GM18873 (cell line): ENCODE measurements around the gene GABARAP.
A peak's percentile ranks its signal among the peaks of the same experiment; 100 is the strongest.

ENCODE experiments used
- ATAC-seq: cut with Tn5 transposase; IDR thresholded peaks from one replicate; pipeline ENCODE4 v1.9.1; 2021; ENCODE audit warnings: mild to moderate bottlenecking, moderate library complexity, moderate number of reproducible peaks; ENCODE audit not compliant: unreplicated experiment, low FRiP score

The GABARAP gene

DNA sequence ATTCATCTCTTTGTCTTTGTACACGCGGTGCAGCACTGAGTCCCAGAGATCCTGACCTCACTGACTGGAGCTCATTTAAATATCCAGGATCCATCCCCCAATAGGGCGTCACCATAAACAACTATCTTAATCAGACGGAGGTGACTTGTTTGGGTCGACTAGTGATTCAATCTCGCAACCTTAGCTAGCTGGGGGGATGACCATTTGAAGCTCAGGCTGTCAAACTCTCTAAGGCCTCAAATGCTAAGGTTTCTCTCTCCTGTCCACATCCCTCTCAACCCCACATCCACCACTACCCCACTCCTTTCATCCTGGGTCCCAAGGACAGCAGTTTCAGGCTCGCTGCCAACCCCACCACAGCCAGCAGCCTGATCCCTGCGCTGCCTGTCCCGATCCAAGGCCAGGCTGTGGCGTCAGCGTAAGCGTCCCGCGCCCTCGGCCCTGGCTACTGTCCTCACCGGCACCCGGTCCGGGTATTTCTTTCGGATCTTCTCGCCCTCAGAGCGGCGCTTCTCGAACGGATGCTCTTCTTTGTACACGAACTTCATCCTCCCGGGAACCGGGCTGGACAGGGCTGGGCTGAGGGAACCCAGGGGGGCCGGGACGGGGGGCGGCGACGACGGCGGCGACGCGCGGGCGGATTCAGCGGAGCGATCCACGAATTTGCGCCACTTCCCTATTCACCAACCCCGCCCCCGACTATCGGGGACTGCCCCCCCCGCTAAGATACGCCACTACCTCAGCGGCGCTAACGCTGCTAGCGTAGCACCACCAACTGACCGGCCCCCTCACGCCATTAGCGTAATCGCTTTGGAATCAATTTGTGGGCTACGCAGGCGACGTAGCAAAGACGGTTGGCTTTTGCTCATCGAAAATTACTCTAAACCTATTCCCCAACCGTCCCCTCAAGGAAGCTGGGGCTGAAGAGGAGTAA, at the start of gene GABARAP:
GABARAP (minus strand) TSS at position 667 of the 934 bp plus-strand sequence; CDS start at position 548, 119 bp downstream.
- ATAC-seq: peak; percentile 31

DNA sequence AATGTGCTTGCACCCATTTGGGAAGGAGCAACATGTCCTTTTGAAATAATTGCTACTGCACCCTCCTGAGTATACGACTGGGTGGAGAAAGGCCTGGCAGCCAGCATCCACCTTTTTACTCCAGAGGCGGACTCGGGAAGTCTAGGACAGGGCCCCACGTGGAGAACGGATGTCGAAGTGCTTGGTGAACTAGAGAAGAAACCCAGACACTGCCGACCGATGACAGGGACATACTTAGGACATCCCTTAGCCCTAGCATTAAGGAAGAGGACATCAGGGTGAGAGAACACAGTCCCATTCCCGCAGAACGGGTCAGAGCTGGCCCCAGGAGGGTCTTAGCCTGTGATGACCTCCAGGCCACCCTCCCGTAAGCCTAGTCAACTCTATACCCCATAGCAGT, 48.4 kb upstream of the GABARAP start:
- ATAC-seq: no peak

DNA sequence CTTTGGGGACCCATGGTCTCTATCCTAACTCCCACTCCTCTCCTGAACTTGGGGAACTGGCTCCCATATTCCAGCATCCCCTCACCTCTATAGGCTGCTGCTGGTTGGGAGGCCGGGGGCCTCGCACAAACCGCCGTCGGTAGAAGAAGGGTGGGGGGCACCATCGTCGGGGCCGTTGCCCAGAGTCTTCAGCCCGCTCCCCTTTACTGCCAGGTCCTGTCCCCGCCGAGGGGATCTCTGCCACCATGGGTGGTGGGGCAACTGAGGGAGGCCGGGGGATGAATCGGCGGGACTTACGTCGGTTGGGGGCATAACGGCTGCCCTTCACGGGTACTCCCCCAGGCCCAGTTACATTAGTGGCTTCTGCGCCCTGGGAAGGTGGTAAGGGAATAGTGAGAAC, 47.9 kb upstream of the GABARAP start:
- no peak for ATAC-seq

DNA sequence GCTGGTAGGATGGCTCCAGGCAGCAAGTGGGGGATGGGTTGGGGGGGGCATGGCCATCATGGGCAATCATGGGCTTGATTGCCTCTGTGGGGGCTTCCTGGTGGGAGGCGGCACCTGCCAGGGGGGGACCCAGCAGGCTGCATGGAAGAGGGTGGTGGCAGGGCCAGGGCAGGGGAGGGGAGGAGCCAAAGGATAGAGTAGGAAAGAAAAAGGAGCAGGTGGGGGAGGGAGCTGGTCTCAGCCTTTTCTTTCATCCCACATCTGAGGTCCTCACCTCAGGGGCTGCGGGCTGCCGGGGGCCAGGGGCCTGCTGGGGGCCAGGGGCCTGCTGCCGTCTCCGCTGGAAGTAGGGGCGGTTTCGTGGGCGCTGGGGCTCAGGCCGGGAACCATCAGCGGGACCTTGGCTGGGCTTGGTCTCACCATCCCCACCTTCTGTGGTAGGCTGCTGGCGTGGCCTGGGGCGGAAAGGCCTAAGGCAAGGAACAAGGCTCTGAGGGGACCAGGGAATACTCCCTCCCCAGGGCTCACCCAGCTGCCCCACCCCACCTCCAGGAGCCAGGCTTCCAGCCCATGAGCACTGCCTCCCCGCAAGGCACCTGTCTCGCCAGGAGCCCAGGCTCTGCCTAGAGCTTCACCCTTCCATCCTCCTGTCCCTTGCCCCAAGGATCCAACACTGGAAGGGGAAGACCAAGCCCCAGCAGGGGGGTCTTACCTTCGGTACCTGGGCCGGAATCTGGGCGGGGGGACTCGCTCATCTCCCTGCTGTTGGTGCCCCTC, 47.2 kb upstream of the GABARAP start:
- no peak for ATAC-seq

DNA sequence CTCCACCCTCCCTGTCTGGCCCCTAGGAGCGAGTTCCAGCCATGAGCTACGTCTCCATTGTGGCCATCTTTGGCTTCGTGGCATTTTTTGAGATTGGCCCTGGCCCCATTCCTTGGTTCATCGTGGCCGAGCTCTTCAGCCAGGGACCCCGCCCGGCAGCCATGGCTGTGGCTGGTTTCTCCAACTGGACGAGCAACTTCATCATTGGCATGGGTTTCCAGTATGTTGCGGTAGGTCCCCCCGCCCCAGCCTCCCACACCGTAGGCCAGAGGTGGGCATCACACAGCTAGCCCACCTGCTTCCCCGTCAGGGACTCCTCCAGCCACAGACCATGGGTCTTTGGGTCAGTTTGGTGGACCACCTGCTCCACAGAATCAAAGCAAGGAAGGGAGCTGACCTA, 43.4 kb upstream of the GABARAP start:
- ATAC-seq: no peak

DNA sequence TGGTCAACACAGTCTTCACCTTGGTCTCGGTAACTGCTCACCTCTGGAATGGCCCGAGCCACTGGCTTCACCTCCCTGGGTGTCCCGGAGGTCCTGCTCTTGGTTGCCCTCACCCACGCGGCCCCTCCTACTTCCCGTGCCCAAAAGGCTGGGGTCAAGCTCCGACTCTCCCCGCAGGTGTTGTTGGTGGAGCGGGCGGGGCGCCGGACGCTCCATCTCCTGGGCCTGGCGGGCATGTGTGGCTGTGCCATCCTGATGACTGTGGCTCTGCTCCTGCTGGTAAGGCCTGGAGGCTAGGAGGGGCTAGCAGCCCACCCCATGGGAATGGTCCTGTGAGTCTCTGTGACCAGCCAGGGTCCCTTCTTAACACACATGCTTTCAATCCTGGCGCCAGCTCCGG, 42.7 kb upstream of the GABARAP start:
- ATAC-seq: no peak

DNA sequence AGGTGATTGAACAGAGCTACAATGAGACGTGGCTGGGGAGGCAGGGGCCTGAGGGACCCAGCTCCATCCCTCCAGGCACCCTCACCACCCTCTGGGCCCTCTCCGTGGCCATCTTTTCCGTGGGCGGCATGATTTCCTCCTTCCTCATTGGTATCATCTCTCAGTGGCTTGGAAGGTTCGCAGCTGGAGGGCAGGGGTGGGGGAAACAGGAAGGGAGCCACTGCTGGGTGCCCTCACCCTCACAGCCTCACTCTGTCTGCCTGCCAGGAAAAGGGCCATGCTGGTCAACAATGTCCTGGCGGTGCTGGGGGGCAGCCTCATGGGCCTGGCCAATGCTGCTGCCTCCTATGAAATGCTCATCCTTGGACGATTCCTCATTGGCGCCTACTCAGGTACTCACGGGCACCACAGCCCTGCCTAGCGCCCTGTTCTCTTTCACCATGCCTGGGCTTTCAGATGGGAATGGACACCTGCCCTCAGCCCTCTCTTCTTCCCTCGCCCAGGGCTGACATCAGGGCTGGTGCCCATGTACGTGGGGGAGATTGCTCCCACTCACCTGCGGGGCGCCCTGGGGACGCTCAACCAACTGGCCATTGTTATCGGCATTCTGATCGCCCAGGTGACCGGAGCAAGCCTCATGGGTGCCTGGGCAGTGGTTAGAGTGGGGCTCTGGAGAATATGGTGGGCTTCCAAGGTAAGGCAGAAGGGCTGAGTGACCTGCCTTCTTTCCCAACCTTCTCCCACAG, 41.4 kb upstream of the GABARAP start:
- ATAC-seq: no peak

DNA sequence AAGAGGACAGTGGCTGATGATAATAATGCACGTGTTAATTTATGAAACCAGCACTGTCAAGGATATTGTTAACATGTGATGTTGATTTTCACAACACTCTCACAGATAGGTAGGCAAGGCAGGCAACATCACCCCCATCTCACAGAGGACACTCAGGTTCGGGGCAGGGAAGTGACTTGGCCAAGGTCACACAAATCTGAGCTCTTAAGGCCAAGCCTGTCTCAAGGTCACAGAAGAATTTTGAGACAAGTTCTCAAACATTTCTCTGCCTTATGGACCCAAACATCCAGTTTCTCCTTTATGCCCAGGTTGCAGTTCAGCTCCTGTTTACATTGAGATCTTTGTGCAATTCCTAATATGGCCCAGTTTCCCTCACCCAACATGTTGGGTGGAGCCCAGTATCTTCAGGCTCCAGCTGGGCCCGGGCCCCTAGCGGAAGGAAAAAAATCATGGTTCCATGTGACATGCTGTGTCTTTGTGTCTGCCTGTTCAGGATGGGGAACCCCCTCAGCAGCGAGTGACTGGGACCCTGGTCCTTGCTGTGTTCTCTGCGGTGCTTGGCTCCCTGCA, 40.6 kb upstream of the GABARAP start:
- ATAC-seq: no peak

DNA sequence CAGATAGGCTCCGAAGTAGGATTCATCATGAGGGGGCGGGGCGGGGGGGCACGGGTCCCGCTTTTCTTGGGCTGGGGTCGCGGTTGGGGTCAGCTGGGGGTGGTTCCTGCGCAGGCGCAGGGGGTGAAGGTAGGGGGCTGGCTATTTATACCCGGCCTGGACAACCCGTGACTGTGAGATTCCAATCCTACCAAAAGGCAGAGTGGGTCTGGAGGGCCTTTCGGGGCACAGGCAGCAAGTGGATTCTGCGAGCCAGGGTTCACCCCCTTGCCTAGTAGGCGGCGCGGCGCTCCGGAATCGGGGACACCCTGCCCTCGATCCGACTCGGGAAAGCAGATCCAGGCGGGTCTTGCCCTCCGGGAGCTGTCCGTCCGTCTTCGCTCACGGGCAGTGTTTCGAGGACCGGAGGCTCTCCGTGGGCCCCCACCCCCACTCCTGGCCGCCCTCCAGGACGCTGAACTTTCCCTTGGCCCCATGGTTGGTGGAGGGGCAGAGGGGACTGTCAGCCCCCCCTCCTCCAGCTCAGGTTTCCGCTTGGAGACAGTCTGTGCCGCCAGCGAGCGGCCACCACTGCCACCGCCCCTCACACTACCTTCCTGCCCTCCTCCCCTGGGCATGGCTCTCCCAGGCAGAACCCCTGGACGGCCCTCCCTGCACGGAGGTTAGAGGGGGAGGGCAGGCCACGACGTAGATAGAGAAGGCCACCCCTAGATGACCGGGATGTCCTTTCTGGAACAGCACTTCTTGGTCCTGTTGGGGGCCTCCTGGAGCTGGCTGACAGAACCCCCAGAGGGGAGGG, 39.9 kb upstream of the GABARAP start:
- no peak for ATAC-seq

DNA sequence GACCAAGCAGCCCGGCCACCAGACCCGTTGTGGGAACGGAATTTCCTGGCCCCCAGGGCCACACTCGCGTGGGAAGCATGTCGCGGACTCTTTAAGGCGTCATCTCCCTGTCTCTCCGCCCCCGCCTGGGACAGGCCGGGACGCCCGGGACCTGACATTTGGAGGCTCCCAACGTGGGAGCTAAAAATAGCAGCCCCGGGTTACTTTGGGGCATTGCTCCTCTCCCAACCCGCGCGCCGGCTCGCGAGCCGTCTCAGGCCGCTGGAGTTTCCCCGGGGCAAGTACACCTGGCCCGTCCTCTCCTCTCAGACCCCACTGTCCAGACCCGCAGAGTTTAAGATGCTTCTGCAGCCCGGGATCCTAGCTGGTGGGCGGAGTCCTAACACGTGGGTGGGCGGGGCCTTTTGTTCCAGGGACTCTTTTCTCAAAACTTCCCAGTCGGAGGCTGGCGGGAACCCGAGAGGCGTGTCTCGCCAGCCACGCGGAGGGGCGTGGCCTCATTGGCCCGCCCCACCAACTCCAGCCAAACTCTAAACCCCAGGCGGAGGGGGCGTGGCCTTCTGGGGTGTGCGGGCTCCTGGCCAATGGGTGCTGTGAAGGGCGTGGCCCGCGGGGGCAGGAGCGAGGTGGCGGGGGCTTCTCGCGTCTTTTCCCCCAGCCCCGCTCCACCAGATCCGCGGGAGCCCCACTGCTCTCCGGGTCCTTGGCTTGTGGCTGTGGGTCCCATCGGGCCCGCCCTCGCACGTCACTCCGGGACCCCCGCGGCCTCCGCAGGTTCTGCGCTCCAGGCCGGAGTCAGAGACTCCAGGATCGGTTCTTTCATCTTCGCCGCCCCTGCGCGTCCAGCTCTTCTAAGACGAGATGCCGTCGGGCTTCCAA, 39.1 kb upstream of the GABARAP start, which contains the start of gene SLC2A4:
SLC2A4 (plus strand) TSS at position 645 of the 879 bp plus-strand sequence; CDS start at position 862, 217 bp downstream.
- no peak for ATAC-seq

DNA sequence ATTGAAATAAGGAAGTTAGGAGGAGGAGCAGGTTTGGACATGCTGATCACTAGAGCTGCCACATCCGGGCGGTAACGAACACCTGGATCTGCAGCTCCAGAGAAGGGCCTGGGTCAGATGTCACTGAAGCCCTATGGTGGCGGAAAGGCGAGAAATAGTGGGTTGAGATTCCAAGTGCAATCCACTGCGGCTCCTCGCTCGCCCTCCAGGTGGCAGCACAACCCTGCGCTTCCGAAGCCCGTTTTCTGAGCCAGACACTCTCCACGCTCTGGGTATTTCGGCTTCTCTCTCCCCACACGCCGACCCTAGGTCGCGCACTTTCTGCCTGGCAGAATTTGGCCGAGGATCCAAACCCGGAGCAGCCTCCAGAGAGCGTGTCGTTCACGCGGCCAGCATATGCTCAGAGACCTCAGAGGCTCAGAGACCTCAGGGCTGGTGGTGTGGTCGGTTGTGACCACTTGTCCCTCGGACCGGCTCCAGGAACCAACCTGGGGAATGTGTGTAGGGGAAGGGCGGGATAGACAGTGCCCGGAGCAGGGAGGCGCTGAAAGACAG, 38.3 kb upstream of the GABARAP start:
- ATAC-seq: peak; percentile 50

DNA sequence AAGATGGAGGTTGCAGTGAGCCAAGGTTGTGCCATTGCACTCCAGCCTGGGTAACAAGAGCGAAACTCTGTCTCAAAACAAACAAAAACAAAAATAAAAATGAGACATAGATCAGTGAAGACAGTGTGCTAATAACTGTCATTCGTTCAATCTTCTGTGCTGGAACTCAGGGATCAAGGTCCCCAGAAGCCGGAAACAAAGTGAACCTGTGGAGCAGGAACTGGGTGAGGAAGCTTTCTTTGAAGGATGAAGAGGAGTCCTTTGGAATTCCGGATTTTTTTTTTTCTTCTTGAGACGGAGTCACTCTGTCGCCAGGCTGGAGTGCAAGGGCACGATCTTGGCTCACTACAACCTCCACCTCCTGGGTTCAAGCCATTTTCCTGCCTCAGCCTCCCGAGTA, 37.2 kb upstream of the GABARAP start:
- ATAC-seq: no peak

DNA sequence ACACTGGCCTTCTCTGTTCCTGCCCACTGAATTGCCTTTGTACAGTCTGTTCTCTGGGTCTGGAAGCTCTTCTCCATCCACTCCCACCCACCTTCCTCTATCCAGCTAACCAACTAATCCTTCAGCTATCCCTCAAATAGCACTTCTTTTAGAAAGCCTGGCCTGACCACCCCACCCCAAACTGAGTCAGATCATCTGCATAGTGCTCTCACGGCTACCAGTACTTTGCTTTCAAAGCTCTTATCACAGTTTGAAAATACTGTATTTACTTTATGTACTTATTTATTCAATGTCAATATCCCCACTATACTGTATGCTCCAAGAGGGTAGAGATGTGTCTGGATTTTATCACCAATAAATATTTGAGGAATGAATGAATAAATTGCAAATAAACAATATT, 24.5 kb upstream of the GABARAP start:
- no peak for ATAC-seq

DNA sequence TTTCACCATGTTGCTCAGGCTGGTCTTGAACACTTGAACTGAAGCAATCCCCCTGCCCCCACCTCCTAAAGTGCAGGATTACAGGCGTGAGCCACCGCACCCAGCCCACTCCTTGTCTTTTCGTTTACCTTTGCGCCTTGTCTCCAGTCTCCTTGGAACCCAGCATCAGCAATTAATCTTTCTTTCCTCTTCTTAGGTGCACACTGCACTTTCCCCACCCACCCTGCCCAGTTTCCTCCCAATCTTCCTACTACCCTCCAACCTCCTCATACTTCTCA, 21.5 kb upstream of the GABARAP start:
- no peak for ATAC-seq

DNA sequence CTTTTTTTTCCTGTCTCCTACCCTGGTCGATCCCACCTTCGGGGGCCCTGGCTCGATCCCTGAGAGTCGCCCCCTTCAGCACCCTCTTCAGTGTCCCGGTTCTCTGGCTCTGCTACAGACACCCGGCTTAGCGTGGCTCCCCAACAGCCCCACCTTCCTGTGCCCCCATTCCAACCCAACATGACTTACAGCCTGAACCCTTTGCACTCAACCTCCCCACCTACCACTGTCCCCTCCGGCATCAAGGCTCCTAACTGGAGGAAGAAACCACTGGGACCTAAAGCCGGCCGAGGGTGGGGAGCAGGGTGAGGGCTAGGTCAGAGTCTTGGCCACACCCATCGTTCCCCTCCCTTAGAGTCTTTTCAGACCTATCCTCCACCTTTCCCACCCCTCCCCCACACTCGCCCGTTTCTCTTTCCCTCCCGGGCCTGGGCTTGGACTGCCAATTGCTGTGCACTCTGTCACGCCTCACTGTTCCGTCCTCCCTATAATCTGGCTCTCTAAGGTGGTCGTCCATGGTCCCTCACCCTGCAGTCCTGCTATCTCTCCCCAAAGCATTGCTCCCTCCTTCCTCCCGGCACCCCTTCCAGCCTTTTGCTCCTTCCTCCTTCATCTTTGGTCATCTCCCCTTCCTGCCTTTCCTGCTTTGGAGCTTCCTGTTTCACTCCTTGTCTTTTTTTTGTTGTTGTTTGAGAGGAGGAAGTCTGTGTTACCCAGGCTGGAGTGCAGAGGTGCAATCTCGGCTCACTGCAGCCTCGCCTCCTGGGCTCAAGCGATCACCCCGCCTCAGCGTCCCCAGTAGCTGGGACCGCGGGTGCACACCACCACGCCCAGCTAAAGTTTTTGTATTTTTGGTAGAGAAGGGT, 20.9 kb upstream of the GABARAP start:
- ATAC-seq: no peak

DNA sequence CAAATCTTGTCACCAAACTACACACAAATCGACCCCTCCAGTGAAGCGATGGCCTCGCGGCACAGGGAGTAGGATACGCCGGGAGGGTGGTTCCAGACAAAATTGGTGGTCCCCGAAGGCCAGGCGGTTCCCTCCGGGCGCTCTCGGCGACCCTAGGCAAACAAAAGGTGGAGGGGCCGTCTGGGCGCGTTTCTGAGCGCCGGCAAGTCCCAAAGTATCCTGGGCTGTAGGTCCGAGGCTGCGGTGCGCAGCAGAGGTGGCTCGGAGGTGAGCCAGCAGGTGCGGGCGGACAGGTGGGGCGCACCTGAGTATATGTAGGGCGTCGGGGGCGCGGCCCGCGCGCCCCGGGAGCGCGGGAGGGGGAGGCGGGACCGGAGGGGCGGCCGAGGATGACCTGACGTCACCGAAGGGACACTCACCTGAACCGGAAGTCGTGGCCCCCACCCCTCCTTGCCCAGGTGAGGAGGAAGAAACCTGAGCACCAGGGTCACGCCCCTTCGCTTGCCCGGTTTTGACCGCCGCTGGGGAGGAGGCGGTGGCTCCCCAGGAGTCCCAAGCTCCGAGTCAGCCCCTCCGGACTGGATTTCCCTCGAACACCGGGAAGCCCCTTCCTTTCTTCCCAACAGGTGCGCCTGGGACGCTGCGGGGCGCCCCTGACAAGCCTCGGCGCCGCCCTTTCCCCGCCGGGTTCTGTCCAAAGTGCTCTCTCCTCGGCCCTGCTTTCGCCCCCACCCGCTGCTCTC, 20.1 kb upstream of the GABARAP start, which contains the start of gene CLDN7:
CLDN7 (minus strand) TSS at position 287 of the 743 bp plus-strand sequence. CDS start 435 bp downstream, outside the sequence.
- ATAC-seq: no peak
